Stimulated activated memory B cell treated with anti-CD40 and anti-IgM and Interleukin-4, amounts not matched to agents 10 μg/mL and 1 μg/mL and 100 μg/mL, for 72 hours (primary cell): Measurements from ENCODE around the gene NCLN.

Experiments
- ATAC-seq: fragments of 150-1000 bp; cut with Tn5 transposase; 2 replicates; pipeline ENCODE4 v1.10.0; 2021
- H3K27ac Mint-ChIP-seq: one replicate; pipeline ENCODE4 v1.8.0; 2022; ENCODE audit warnings: mild to moderate bottlenecking, mixed read lengths
- H3K27me3 Mint-ChIP-seq: one replicate; pipeline ENCODE4 v1.8.0; 2022; ENCODE audit warnings: mixed read lengths
- H3K36me3 Mint-ChIP-seq: one replicate; pipeline ENCODE4 v1.8.0; 2022; ENCODE audit warnings: mixed read lengths
- H3K4me1 Mint-ChIP-seq: one replicate; pipeline ENCODE4 v1.8.0; 2022; ENCODE audit warnings: mixed read lengths
- H3K4me3 Mint-ChIP-seq: one replicate; pipeline ENCODE4 v1.8.0; 2022; ENCODE audit warnings: mild to moderate bottlenecking, moderate library complexity, mixed read lengths
- H3K9me3 Mint-ChIP-seq: one replicate; pipeline ENCODE4 v1.8.0; 2022; ENCODE audit warnings: mixed read lengths

NCLN gene, protein sequence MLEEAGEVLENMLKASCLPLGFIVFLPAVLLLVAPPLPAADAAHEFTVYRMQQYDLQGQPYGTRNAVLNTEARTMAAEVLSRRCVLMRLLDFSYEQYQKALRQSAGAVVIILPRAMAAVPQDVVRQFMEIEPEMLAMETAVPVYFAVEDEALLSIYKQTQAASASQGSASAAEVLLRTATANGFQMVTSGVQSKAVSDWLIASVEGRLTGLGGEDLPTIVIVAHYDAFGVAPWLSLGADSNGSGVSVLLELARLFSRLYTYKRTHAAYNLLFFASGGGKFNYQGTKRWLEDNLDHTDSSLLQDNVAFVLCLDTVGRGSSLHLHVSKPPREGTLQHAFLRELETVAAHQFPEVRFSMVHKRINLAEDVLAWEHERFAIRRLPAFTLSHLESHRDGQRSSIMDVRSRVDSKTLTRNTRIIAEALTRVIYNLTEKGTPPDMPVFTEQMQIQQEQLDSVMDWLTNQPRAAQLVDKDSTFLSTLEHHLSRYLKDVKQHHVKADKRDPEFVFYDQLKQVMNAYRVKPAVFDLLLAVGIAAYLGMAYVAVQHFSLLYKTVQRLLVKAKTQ

DNA sequence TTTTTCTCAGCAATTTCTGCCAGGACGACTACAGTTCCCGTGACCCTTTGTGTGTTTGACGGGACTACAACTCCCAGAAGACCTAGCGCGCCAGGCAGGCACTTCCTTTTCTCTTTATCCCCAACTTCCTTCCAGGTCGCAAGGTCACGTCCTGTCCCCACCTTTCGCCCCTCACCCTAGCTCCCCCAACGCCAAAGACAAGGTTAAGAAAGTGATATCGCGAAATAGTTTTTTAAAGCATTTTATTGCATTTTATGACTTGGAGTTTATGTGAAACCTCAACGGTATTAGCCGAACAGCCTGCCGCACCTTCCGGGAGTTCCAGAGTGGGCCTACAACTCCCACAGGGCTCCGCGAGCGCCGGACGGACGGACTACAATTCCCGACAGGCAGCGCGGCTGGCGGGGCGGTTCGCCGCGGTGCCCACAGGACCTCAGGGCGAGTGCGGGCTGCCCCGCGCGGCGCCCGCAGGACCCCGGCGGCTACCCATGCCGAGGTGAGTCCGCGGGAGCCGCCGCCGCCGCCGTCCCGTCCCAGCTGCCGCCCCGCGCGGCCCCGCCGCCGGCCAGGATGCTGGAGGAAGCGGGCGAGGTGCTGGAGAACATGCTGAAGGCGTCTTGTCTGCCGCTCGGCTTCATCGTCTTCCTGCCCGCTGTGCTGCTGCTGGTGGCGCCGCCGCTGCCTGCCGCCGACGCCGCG lies at the start of gene NCLN:
Gene NCLN (plus strand): TSS at position 470 of the 699 bp plus-strand sequence. CDS start 101 bp downstream, at position 571.
- Mint-ChIP-seq H3K27ac (peak within 1 kb of the TSS; percentile 85), H3K36me3 (peaks cover 24% of the 10 kb centered on the region), H3K9me3 (no peaks in the 10 kb centered on the region), H3K4me3 (peak within 1 kb of the TSS; percentile 94), H3K4me1 (peaks cover 60% of the 10 kb centered on the region), H3K27me3 (no peaks in the 10 kb centered on the region)
- ATAC-seq, result peak; percentile 95

DNA sequence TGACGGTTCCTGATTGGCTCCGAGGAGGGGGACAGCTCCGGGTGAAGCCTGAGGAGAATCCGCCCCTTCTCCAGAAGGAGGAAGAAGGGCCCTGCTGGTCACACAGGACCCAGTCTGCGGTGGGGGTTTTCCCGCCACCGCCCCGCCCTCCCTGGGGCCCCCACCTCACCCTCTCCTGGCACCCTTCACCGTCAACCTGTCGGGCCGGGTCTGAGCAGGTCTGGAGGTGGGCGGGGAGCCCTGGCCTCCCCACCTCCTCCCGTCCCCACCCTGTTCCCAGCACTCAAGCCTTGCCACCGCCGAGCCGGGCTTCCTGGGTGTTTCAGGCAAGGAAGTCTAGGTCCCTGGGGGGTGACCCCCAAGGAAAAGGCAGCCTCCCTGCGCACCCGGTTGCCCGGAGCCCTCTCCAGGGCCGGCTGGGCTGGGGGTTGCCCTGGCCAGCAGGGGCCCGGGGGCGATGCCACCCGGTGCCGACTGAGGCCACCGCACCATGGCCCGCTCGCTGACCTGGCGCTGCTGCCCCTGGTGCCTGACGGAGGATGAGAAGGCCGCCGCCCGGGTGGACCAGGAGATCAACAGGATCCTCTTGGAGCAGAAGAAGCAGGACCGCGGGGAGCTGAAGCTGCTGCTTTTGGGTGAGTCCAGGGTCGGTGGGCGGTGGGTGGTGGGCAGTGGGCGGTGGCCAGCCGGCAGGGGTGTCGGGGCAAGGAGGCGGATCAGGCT lies 49.6 kb upstream of the NCLN start, which contains the start of gene GNA15:
Gene GNA15 (plus strand): TSS at position 73 of the 723 bp plus-strand sequence. CDS start 418 bp downstream, at position 491.
- Mint-ChIP-seq H3K36me3 (no peaks in the 10 kb centered on the region), H3K4me3 (peak within 1 kb of the TSS; percentile 39), H3K4me1 (peaks cover 34% of the 10 kb centered on the region), H3K9me3 (no peaks in the 10 kb centered on the region), H3K27ac (no peak within 1 kb of the TSS), H3K27me3 (peaks cover 32% of the 10 kb centered on the region)
- ATAC-seq, result peak; percentile 53

DNA sequence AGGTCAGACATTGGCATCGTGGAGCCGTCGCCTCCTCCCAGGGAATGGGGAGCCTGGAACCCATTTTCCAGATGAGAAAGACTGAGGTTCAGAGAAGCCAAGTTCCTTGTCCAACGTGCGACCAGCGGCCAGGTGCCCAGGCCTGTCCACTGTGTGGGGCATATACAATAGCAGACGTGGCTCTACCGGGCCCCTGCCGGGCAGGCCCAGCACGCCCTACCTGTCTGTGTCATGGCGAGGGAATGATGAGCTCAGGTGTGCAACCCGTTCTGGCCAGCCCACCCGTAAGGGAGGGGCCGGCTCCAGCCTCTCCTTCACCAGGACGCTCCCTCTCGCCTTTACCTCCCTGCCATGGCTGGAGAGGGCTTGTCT lies 49.1 kb upstream of the NCLN start:
- Mint-ChIP-seq H3K9me3 (no peaks in the 10 kb centered on the region), H3K27ac (no peak overlapping the region), H3K27me3 (peaks cover 32% of the 10 kb centered on the region), H3K36me3 (no peaks in the 10 kb centered on the region), H3K4me1 (peaks cover 39% of the 10 kb centered on the region), H3K4me3 (no peak overlapping the region)
- ATAC-seq, result no peak

DNA sequence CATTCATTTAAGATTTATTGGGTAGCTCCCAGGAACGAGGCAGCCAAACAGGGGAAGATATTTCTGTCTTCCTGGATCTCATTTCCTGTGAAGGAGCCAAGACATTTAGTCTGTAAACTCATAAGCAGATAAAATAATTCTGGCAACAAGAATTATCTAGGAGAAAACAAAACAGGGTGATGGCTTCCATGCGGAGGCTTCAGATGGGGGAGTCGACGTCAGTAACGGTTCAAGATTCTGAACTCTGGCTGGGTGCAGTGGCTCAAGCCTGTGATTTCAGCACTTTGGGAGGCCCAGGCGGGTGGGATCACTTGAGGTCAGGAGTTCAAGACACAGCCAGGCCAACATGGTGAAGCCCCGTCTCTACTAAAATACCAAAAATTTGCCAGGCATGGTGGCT lies 48.6 kb upstream of the NCLN start:
- no peaks in the 10 kb centered on the region for H3K36me3 Mint-ChIP-seq
- no peak for ATAC-seq
- H3K27ac Mint-ChIP-seq, result no peak overlapping the region

DNA sequence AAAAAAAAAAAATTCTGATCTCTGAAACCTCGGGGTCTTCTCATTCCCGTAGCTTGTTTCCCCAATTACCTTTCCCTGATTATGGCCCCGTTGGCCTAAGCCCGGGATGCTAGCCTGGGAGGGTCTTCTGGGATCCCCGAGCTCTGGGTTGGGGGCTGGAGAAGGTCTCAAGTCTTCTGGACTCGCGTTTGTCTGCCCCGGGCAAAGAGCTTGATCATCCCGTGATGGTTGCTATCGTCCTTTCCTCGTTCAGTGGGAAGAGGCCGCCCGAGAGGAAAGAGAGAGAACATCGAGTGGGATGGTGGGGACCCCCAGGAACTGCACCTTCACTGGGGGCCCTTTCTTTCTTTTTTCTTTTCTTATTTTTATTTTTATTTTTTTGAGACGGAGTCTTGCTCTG lies 47.5 kb upstream of the NCLN start:
- Mint-ChIP-seq H3K4me1 (peaks cover 42% of the 10 kb centered on the region), H3K27me3 (peaks cover 25% of the 10 kb centered on the region), H3K36me3 (no peaks in the 10 kb centered on the region), H3K4me3 (no peak overlapping the region), H3K9me3 (no peaks in the 10 kb centered on the region), H3K27ac (no peak overlapping the region)
- ATAC-seq, result no peak

More for the DNA sequence above, 48.6 kb upstream of the NCLN start:
- Mint-ChIP-seq H3K27me3 (peaks cover 32% of the 10 kb centered on the region), H3K9me3 (no peaks in the 10 kb centered on the region), H3K4me3 (no peak overlapping the region), H3K4me1 (peaks cover 44% of the 10 kb centered on the region)

DNA sequence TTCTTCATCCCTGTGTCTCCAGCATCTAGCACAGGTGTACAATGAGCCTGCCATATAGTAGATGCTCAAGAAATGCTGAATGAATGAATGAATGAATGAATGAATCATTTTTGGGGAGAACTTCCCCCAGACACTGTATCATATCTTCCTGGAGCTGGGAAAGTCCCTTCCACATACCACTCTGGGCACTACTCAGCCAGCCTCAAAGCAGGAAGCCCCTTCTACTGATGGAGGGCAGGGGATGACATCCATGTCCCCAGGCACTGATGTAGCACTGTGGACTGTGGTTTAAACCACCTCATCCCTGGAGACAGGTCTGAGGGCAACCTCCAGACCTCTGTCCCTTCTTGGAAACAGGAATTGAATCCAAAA lies 45.1 kb upstream of the NCLN start:
- Mint-ChIP-seq H3K27ac (no peak overlapping the region), H3K4me3 (no peak overlapping the region), H3K36me3 (no peaks in the 10 kb centered on the region), H3K9me3 (no peaks in the 10 kb centered on the region), H3K4me1 (peaks cover 29% of the 10 kb centered on the region), H3K27me3 (peaks cover 14% of the 10 kb centered on the region)
- no peak for ATAC-seq

DNA sequence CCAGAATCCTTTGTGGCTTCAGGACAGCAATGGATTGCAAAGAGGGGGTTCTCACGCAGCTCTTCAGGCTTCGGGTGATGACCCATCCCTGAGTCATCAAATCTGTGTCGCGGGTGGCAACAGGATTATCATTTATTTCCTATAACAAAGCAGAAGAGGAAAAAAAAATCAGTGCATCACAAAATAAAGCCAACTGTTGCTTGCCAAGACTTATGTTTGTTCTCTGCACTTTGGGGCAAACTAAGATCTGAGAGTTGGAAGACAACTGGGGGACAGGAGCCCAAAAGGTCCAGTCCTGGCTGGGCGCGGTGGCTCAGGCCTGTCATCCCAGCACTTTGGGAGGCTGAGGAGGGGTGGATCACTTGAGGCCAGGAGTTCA lies 43.4 kb upstream of the NCLN start:
- H3K36me3 Mint-ChIP-seq, result no peaks in the 10 kb centered on the region
- ATAC-seq, result peak; percentile 39
- no peak overlapping the region for H3K4me3 Mint-ChIP-seq
- H3K9me3 Mint-ChIP-seq, result no peaks in the 10 kb centered on the region
- peaks cover 20% of the 10 kb centered on the region for H3K27me3 Mint-ChIP-seq
- H3K27ac Mint-ChIP-seq, result peak overlapping the region; percentile 66
- H3K4me1 Mint-ChIP-seq, result peaks cover 42% of the 10 kb centered on the region

DNA sequence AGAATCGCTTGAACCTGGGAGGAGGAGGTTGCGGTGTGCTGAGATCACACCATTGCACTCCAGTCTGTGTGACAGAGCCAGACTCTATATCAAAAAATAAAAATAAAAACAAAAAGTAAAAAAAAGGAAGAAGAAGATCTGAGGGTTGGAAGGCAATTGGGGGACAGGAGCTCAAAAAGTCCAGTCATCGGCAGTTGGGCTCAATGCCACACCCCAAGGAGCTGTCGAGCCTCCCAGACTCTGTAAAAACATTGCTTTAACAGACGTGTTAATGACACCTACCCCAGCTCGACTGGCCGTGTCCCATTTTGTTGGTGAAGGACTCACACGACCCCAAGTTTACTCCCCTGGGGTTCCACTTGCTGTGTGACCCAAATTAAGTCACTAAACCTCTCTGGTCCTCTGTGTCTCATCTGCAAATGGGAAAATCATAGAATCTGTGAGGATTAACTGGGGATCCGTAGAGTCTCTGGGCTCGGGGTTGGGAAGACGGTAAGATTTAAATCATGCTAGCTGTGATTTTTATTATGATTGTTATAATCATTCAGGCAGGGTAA lies 42.9 kb upstream of the NCLN start:
- Mint-ChIP-seq H3K4me1 (peaks cover 42% of the 10 kb centered on the region), H3K27ac (peak overlapping the region; percentile 66), H3K4me3 (no peak overlapping the region), H3K27me3 (peaks cover 17% of the 10 kb centered on the region), H3K36me3 (no peaks in the 10 kb centered on the region), H3K9me3 (no peaks in the 10 kb centered on the region)
- ATAC-seq, result no peak

DNA sequence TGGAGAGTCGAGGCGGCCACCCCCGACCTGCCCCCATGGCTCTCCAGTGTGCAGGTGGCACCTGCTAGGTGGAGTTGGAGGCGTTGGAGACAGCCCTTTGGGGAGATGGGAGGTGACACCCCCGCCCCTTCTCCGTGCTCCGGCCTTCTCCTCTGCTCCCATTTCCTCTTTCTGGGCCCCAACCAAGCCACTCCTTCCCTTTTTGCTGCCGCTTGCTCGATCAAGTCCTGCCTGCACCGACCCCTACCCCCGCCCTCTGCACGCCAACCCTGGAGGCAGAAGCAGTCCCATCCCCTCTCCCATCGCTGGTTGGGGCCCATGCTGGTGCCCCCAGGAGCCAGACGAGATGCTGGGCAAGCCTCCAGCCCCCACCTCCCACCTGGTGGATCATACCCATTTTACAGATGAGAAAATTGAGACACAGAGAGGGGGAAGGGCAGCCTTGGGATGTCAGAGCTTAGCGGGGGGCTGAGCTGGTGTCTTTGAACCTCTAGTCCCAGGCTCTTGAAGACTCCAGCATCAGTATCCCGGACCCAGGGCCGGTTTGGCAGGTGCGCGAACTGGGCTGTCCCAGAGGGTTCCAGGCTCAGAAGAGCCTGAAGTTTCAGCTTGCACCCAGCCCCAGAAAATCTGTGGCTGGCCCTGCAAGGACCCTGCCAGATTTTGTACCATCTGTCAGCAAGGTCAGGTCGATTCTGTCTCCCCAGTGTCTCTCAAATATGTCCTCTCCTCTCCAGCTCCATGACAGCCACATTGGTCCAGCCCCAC lies 39.6 kb upstream of the NCLN start:
- H3K4me1 Mint-ChIP-seq, result peaks cover 41% of the 10 kb centered on the region
- peaks cover 28% of the 10 kb centered on the region for H3K27me3 Mint-ChIP-seq
- peak overlapping the region; percentile 42 for H3K27ac Mint-ChIP-seq
- H3K36me3 Mint-ChIP-seq, result no peaks in the 10 kb centered on the region
- peak; percentile 34 for ATAC-seq
- peak overlapping the region; percentile 53 for H3K4me3 Mint-ChIP-seq
- H3K9me3 Mint-ChIP-seq, result no peaks in the 10 kb centered on the region

DNA sequence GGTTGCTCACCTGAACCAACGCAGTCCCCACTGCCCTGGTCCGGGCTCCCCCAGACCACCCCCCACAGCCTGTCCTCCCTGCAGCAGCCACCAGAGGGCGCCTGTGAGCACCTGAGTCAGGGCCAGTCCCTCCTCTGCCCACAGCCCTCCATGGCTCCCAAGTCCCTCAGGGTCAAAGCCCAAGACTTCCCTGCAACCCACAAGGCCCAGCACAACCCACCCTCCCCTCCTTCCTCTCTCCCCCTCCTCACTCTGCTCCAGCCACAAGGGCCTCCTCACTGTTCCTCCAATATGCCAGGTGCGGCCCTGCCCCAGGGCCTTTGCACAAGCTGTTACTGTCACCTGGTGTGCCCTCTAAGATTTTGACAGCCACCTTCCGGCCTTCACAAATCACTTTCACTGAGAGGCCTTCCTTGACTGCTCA lies 39.0 kb upstream of the NCLN start:
- H3K27ac Mint-ChIP-seq, result peak overlapping the region; percentile 42
- no peaks in the 10 kb centered on the region for H3K36me3 Mint-ChIP-seq
- H3K9me3 Mint-ChIP-seq, result no peaks in the 10 kb centered on the region
- ATAC-seq, result peak; percentile 49
- H3K4me3 Mint-ChIP-seq, result peak overlapping the region; percentile 53
- H3K27me3 Mint-ChIP-seq, result peaks cover 28% of the 10 kb centered on the region
- H3K4me1 Mint-ChIP-seq, result peaks cover 35% of the 10 kb centered on the region

DNA sequence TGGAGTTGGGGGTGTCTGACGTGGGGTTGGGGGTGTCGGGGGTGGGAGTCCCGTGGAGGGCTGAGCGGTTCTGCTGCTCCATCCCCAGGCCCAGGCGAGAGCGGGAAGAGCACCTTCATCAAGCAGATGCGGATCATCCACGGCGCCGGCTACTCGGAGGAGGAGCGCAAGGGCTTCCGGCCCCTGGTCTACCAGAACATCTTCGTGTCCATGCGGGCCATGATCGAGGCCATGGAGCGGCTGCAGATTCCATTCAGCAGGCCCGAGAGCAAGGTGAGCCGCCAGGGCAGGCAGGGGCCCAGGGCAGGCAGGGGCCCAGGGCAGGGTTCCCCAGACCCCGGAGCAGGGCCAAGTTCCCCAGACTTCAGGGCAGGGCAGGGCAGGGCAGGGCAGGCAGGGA lies 37.2 kb upstream of the NCLN start:
- H3K27ac Mint-ChIP-seq, result no peak overlapping the region
- no peak overlapping the region for H3K4me3 Mint-ChIP-seq
- H3K4me1 Mint-ChIP-seq, result peaks cover 25% of the 10 kb centered on the region
- ATAC-seq, result no peak
- H3K9me3 Mint-ChIP-seq, result no peaks in the 10 kb centered on the region
- H3K27me3 Mint-ChIP-seq, result peaks cover 28% of the 10 kb centered on the region
- no peaks in the 10 kb centered on the region for H3K36me3 Mint-ChIP-seq

DNA sequence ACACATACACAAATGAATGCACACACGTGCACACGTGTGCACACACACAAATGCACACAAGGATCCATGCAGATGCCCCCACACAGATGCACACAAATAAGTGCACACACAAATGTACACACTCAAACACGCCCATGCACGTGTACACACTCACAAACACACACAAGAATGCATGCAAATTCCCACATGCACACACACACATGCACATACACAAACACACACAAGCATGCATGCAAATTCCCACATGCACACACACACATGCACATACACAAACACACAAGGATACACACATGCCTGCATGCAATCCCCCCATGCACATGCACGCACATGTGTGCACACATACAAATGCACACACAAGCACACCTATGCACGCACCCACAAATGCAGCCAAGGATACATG lies 36.6 kb upstream of the NCLN start:
- ATAC-seq, result no peak
- no peak overlapping the region for H3K4me3 Mint-ChIP-seq
- no peak overlapping the region for H3K27ac Mint-ChIP-seq
- H3K9me3 Mint-ChIP-seq, result no peaks in the 10 kb centered on the region
- H3K4me1 Mint-ChIP-seq, result peaks cover 25% of the 10 kb centered on the region
- H3K36me3 Mint-ChIP-seq, result no peaks in the 10 kb centered on the region
- peaks cover 28% of the 10 kb centered on the region for H3K27me3 Mint-ChIP-seq

DNA sequence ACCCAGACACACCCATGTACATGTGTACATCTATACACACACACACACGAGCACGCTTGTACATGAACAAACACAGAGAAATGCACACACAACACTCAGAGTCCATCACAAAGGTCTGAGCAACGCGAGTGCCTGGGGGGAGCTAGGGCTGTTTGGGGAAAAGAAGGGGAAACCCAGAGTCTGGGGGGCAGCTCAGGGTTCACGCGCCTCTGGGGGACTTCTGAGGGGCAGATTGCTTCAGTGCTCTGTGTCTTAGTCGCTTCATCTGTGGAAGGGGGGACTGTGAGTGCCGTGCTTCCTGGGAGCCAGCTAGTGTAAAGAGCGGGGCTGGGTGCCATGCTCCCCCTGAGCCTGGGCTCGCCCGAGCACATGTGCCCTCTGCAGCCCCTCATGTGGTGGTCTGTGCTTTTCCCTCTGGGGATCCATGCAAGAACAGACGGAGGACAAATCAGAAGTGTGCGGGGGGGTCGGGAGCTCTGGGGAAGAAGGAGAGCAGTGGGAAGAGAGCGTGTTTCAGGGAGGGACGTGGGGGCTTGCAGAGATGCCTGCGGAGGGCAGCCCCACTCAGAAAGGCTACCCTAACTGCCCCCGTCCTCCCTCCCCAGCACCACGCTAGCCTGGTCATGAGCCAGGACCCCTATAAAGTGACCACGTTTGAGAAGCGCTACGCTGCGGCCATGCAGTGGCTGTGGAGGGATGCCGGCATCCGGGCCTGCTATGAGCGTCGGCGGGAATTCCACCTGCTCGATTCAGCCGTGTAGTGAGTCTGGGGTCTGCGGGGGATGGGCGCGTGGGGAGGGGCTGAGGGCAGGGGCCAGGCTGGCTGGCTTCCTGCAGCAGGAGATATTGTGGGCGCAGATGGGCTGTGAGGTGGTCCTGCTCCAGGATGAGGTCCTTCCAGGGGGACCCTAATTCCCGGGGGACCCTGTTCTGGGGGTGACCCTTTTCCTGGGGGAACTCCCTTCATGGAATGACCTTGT lies 35.9 kb upstream of the NCLN start:
- peaks cover 25% of the 10 kb centered on the region for H3K4me1 Mint-ChIP-seq
- ATAC-seq, result no peak
- peaks cover 28% of the 10 kb centered on the region for H3K27me3 Mint-ChIP-seq
- H3K4me3 Mint-ChIP-seq, result no peak overlapping the region
- no peak overlapping the region for H3K27ac Mint-ChIP-seq
- no peaks in the 10 kb centered on the region for H3K36me3 Mint-ChIP-seq
- H3K9me3 Mint-ChIP-seq, result no peaks in the 10 kb centered on the region
